SK-N-SH treated with all-trans-retinoic acid at 6 μM for 48 hours (cell line): ENCODE results near the gene BLMH.

Source experiments
- TCF4 ChIP-seq: fragments of 250-450 bp; sonication (Bioruptor Pico); IDR thresholded peaks from 2 replicates; pipeline ENCODE4 v1.8.0; 2021; ENCODE audit warnings: mild to moderate bottlenecking, moderate library complexity, borderline replicate concordance
- TSHZ2 ChIP-seq: fragments of 250-450 bp; sonication (Bioruptor Pico); IDR thresholded peaks from 2 replicates; pipeline ENCODE4 v1.5.0; 2020; ENCODE audit warnings: mild to moderate bottlenecking, moderate library complexity
- ZNF565 ChIP-seq: fragments of 450-650 bp; formaldehyde crosslinking; conservative IDR thresholded peaks from 2 replicates; pipeline ENCODE4 v1.5.0; 2020; ENCODE audit warnings: low read depth, mild to moderate bottlenecking, moderate library complexity

- TF ChIP-seq TCF4 (CRISPR knock-in tag) (no peak), ZNF565 (no peak), TSHZ2 (CRISPR knock-in tag) (no peak)
These were observed 70.4 kb downstream of the BLMH start for GRCh38 chr17:30221346-30221745.
